GM12878 (cell line): ENCODE data around the gene SIVA1. TPM values are rescaled to one million over a fixed set of nuclear protein-coding genes. Genes with fewer than 3 reads are reported as not detected.

Experiments
- ATAC-seq: fragments of 200-7000 bp; cut with Tn5 transposase; 3 replicates; pipeline ENCODE4 v1.9.1; 2020; ENCODE audit warnings: mild to moderate bottlenecking, moderate library complexity
- BruUV-seq: library from RNA; stranded (reverse); fragments of 400-500 nt; replicated peaks from 2 replicates; lab custom pipeline; 2021; lab: Mats Ljungman, UMichigan
- CTCF ChIA-PET: fragments of 300-600 bp; sonication (Branson Sonifier 250); formaldehyde crosslinking; extraction: SDS; loops from one replicate; lab custom pipeline; 2021; ENCODE audit warnings: inconsistent platforms; lab: Yijun Ruan, JAX
- POLR2A ChIA-PET: fragments of 350-600 bp; formaldehyde crosslinking; extraction: SDS; loops from one replicate; lab custom pipeline; 2021; ENCODE audit warnings: inconsistent platforms; lab: Charles Lee
- RAD21 ChIA-PET: fragments of 300-600 bp; sonication (Branson Sonifier 250); formaldehyde crosslinking; loops from one replicate; lab custom pipeline; 2023; ENCODE audit warnings: antibody characterized with exemption; ENCODE audit not compliant: unreplicated experiment; lab: Charles Lee
- SMC1A ChIA-PET: fragments of 300-600 bp; sonication (Branson Sonifier 250); formaldehyde crosslinking; loops from one replicate; lab custom pipeline; 2023; ENCODE audit not compliant: unreplicated experiment, uncharacterized antibody; lab: Charles Lee
- DNase-seq: peaks from one replicate; pipeline ENCODE4 v3.0.0-alpha.2; 2011; ENCODE audit warnings: low read depth, low spot score
- FAIRE-seq: peaks from 3 replicates; lab custom pipeline; 2011; peaks lifted over from hg19 to GRCh38; lab: Jason Lieb, UNC
- H2AFZ ChIP-seq: 2 replicates; pipeline ENCODE4 v1.6.0; 2011; ENCODE audit warnings: low read depth, low read length, control low read depth; ENCODE audit not compliant: control insufficient read depth
- H3K27ac ChIP-seq: 2 replicates; pipeline ENCODE4 v1.5.1; 2011; ENCODE audit warnings: control low read depth; ENCODE audit not compliant: control insufficient read depth, insufficient read depth
- H3K27me3 ChIP-seq, 2 experiments: replicated peaks in 1 of 2; 2 replicates each; pipeline versions ENCODE4 v1.6.0 to v1.6.1; 2011; ENCODE audit warnings: low read length in 1 of 2; ENCODE audit not compliant: control insufficient read depth in 2 of 2, insufficient read depth in 2 of 2
- H3K36me3 ChIP-seq, 2 experiments: 2 replicates each; pipeline ENCODE4 v1.5.1; 2011; ENCODE audit warnings: low read length in 1 of 2; ENCODE audit not compliant: control insufficient read depth in 2 of 2, insufficient read depth in 2 of 2
- H3K4me1 ChIP-seq: 2 replicates; pipeline ENCODE4 v1.6.1; 2011; ENCODE audit warnings: mild to moderate bottlenecking, low read length, moderate library complexity, mixed read lengths; ENCODE audit not compliant: control insufficient read depth, insufficient read depth
- H3K4me2 ChIP-seq: 2 replicates; pipeline ENCODE4 v1.6.0; 2011; ENCODE audit warnings: control low read depth; ENCODE audit not compliant: control insufficient read depth, insufficient read depth
- H3K4me3 ChIP-seq: fragments of 200-600 bp; sonication (generic); 2 replicates; pipeline ENCODE4 v1.5.1; 2016
- H3K79me2 ChIP-seq: 2 replicates; pipeline ENCODE4 v1.6.0; 2011; ENCODE audit warnings: low read length; ENCODE audit not compliant: control insufficient read depth, insufficient read depth
- H3K9ac ChIP-seq: 2 replicates; pipeline ENCODE4 v1.8.0; 2011; ENCODE audit warnings: low read length, control low read depth, mixed read lengths; ENCODE audit not compliant: control insufficient read depth, insufficient read depth
- H3K9me3 ChIP-seq: replicated peaks from 3 replicates; pipeline ENCODE4 v1.5.1; 2011; ENCODE audit warnings: mild to moderate bottlenecking, low read length; ENCODE audit not compliant: control insufficient read depth, insufficient read depth
- H4K20me1 ChIP-seq: 2 replicates; pipeline ENCODE4 v1.6.0; 2011; ENCODE audit not compliant: control insufficient read depth, insufficient read depth
- ASH2L ChIP-seq: fragments of 300-600, 200-600 bp; sonication (generic); IDR thresholded peaks from 2 replicates; pipeline ENCODE4 v1.6.1; 2017; ENCODE audit warnings: low read depth, mild to moderate bottlenecking, borderline replicate concordance
- ATF7 ChIP-seq: fragments of 450-650 bp; IDR thresholded peaks from 2 replicates; pipeline ENCODE4 v1.6.1; 2016; ENCODE audit warnings: low read depth, mild to moderate bottlenecking
- BACH1 ChIP-seq: fragments of 450-650 bp; IDR thresholded peaks from 2 replicates; pipeline ENCODE4 v1.6.1; 2017; ENCODE audit warnings: mild to moderate bottlenecking, borderline replicate concordance
- BCL11A ChIP-seq: IDR thresholded peaks from 2 replicates; pipeline ENCODE4 v1.6.1; 2011; ENCODE audit warnings: low read depth, low read length
- CHD2 ChIP-seq: IDR thresholded peaks from 2 replicates; pipeline ENCODE4 v1.6.1; 2011; ENCODE audit warnings: low read depth, low read length, improper control_type of control experiment, borderline replicate concordance
- CUX1 ChIP-seq: IDR thresholded peaks from 2 replicates; pipeline ENCODE4 v1.6.1; 2012; ENCODE audit warnings: improper control_type of control experiment, low read depth, low read length; ENCODE audit not compliant: insufficient replicate concordance
- GABPA ChIP-seq: IDR thresholded peaks from 2 replicates; pipeline ENCODE4 v1.6.1; 2014; ENCODE audit warnings: antibody characterized with exemption, low read depth, mild to moderate bottlenecking, inconsistent platforms
- MXI1 ChIP-seq: fragments of 150-350 bp; IDR thresholded peaks from 2 replicates; pipeline ENCODE4 v1.6.1; 2011; ENCODE audit warnings: low read depth, mild to moderate bottlenecking, inconsistent platforms, low read length, improper control_type of control experiment
- NFIC ChIP-seq: IDR thresholded peaks from 2 replicates; pipeline ENCODE4 v1.6.1; 2012; ENCODE audit warnings: low read depth, mild to moderate bottlenecking, inconsistent platforms, low read length, moderate library complexity
- POLR2AphosphoS5 ChIP-seq: IDR thresholded peaks from 2 replicates; pipeline ENCODE4 v1.6.1; 2011; ENCODE audit warnings: mild to moderate bottlenecking, low read length, inconsistent platforms
- RB1 ChIP-seq: fragments of 450-650 bp; formaldehyde crosslinking; IDR thresholded peaks from 2 replicates; pipeline ENCODE4 v1.6.1; 2017; ENCODE audit warnings: mild to moderate bottlenecking, borderline replicate concordance
- YY1 ChIP-seq: IDR thresholded peaks from 2 replicates; pipeline ENCODE4 v1.6.1; 2011; ENCODE audit warnings: low read depth, mild to moderate bottlenecking, low read length
- ZNF207 ChIP-seq: fragments of 450-650 bp; IDR thresholded peaks from 2 replicates; pipeline ENCODE4 v1.6.1; 2014; ENCODE audit warnings: antibody characterized with exemption, mild to moderate bottlenecking, borderline replicate concordance
- ZNF217 ChIP-seq: fragments of 450-650 bp; IDR thresholded peaks from 2 replicates; pipeline ENCODE4 v1.6.1; 2017; ENCODE audit warnings: antibody characterized with exemption, mild to moderate bottlenecking
- ZNF24 ChIP-seq: fragments of 450-650 bp; IDR thresholded peaks from 2 replicates; pipeline ENCODE4 v1.6.1; 2017; ENCODE audit warnings: antibody characterized with exemption, mild to moderate bottlenecking
- WGBS: methylation state at CpG from one replicate; pipeline ENCODE4 v1.1.6; 2016; ENCODE audit warnings: low lambda C conversion rate; ENCODE audit not compliant: insufficient replicate concordance, insufficient coverage; ENCODE audit errors: missing lambda C conversion rate; 5-methylcytosine and 5-hydroxymethylcytosine counted together
- in situ Hi-C: fragments of 300-500 bp; cut with MboI; formaldehyde crosslinking; loops from 9 replicates; pipeline ENCODE4 v1.14.3; 2018; ENCODE audit warnings: mixed read lengths
- intact Hi-C: fragments of 100-400 bp; cut with micrococcal nuclease; formaldehyde crosslinking; loops from one replicate; pipeline ENCODE4 v1.14.2; 2022; ENCODE audit not compliant: unreplicated experiment
- polyA plus RNA-seq, 11 experiments: library from polyadenylated mRNA; depleted of rRNA in 4 of 11; unstranded in 6 of 11; stranded (reverse) in 5 of 11; fragments of >200 nt; fragmentation: Nextera tagmentation in 4 of 11; fragmentation: Illumina TruSeq in 1 of 11; extraction: Ambion mirVana in 4 of 11; extraction: Trizol in 1 of 11; gene quantifications; 1 replicate in 1 of 11; 2 replicates in 10 of 11; pipeline versions ENCODE4 v1.2.1 to v1.2.3, GENCODE V29; 2011 to 2016; ENCODE audit warnings: inconsistent platforms in 2 of 11, missing spikeins in 2 of 11, low read depth in 1 of 11
- total RNA-seq, 4 experiments: library from RNA; depleted of rRNA in 3 of 4; stranded (reverse); fragments of >200 nt in 3 of 4; fragmentation: Illumina TruSeq in 1 of 4; extraction: Trizol in 1 of 4; gene quantifications; 2 replicates each; pipeline versions ENCODE4 v1.2.1 to v1.2.3, GENCODE V29; 2013 to 2021
- TF ChIP-seq, protein P1 (sequence below): IDR thresholded peaks from 2 replicates; pipeline ENCODE4 v1.6.1; 2011; ENCODE audit warnings: borderline replicate concordance, low read depth, mild to moderate bottlenecking, moderate library complexity, mixed read lengths, low read length; ENCODE audit not compliant: insufficient read depth; ENCODE audit errors: extremely low read length
- TF ChIP-seq, protein P2 (sequence below): fragments of 450-650 bp; IDR thresholded peaks from 2 replicates; pipeline ENCODE4 v1.6.1; 2014; ENCODE audit warnings: mild to moderate bottlenecking
- TF ChIP-seq, protein P3 (sequence below): IDR thresholded peaks from 2 replicates; pipeline ENCODE4 v1.6.1; 2012; ENCODE audit warnings: low read length, inconsistent platforms

Gene SIVA1
- total and polyA plus RNA-seq, 10 of the 15 experiments (the other 5 are each of a cell fraction or from before 2014, with no cell fraction given) = 4.6 to 282 (median 106) TPM

GRCh38 chr14:104714681-104715080 lies 38.3 kb upstream of the SIVA1 start:
- FAIRE-seq (no peak), DNase-seq (no peak), ATAC-seq (no peak)
- Histone ChIP-seq H3K9ac (no peak overlapping the region), H3K9me3 (no peaks in the 10 kb centered on the region), H3K4me3 (no peak overlapping the region), H3K79me2 (no peaks in the 10 kb centered on the region), H3K27me3 (no peaks in the 10 kb centered on the region), H4K20me1 (no peaks in the 10 kb centered on the region), H3K4me2 (no peak overlapping the region), H3K4me1 (no peaks in the 10 kb centered on the region), H3K36me3 (no peaks in the 10 kb centered on the region; a peak in 1 of 4 replicates), H3K27ac (no peak overlapping the region), H2AFZ (no peak overlapping the region)
- RAD21 ChIA-PET = no interaction called here
- intact Hi-C loops = no loop called here
- SMC1A ChIA-PET = no interaction called here
- 90% methylated on average over 30 of the region's 31 CpGs for WGBS
- in situ Hi-C loops = no loop called here
- CTCF ChIA-PET = no interaction called here
- BruUV-seq = no TSS peak
- no peak for TF ChIP-seq ZNF217
- TF ChIP-seq CUX1 = no peak
- no peak for TF ChIP-seq YY1
- no peak for TF ChIP-seq ZNF24
- TF ChIP-seq, protein P1, sequence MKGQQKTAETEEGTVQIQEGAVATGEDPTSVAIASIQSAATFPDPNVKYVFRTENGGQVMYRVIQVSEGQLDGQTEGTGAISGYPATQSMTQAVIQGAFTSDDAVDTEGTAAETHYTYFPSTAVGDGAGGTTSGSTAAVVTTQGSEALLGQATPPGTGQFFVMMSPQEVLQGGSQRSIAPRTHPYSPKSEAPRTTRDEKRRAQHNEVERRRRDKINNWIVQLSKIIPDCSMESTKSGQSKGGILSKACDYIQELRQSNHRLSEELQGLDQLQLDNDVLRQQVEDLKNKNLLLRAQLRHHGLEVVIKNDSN = no peak
- no peak for TF ChIP-seq NFIC
- TF ChIP-seq, protein P2, sequence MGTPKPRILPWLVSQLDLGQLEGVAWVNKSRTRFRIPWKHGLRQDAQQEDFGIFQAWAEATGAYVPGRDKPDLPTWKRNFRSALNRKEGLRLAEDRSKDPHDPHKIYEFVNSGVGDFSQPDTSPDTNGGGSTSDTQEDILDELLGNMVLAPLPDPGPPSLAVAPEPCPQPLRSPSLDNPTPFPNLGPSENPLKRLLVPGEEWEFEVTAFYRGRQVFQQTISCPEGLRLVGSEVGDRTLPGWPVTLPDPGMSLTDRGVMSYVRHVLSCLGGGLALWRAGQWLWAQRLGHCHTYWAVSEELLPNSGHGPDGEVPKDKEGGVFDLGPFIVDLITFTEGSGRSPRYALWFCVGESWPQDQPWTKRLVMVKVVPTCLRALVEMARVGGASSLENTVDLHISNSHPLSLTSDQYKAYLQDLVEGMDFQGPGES = no peak
- TF ChIP-seq ZNF207 = no peak
- no peak for TF ChIP-seq POLR2AphosphoS5
- no peak for TF ChIP-seq GABPA
- TF ChIP-seq RB1 = no peak
- no peak for TF ChIP-seq BACH1
- TF ChIP-seq, protein P3, sequence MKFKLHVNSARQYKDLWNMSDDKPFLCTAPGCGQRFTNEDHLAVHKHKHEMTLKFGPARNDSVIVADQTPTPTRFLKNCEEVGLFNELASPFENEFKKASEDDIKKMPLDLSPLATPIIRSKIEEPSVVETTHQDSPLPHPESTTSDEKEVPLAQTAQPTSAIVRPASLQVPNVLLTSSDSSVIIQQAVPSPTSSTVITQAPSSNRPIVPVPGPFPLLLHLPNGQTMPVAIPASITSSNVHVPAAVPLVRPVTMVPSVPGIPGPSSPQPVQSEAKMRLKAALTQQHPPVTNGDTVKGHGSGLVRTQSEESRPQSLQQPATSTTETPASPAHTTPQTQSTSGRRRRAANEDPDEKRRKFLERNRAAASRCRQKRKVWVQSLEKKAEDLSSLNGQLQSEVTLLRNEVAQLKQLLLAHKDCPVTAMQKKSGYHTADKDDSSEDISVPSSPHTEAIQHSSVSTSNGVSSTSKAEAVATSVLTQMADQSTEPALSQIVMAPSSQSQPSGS = no peak
- TF ChIP-seq MXI1 = no peak
- no peak for TF ChIP-seq ASH2L
- no peak for TF ChIP-seq BCL11A
- TF ChIP-seq CHD2 = no peak
- no peak for TF ChIP-seq ATF7
- POLR2A ChIA-PET = no interaction called here
